Heart left ventricle (tissue), 16 donors: ENCODE results near the gene LRMDA. TPM values are rescaled to one million over a fixed set of nuclear protein-coding genes. Genes with fewer than 3 reads are reported as not detected.

Experiments
- ATAC-seq, 4 donors: fragments of 200-7000 bp; cut with Tn5 transposase; one replicate each; pipeline ENCODE4 v1.9.1; 2020 to 2022; ENCODE audit warnings: moderate library complexity in 4 of 4, mild to moderate bottlenecking in 3 of 4, moderate number of reproducible peaks in 1 of 4
- DNase-seq, 5 donors: peaks; one replicate each; pipeline ENCODE4 v3.0.0-alpha.2; 2020
- H3K27ac ChIP-seq, 12 donors: fragments of 200-600 bp; sonication (generic) in 4 of 12; one replicate each; pipeline versions ENCODE4 v1.5.0 to v1.8.0; 2016 to 2022; ENCODE audit warnings: mild to moderate bottlenecking in 2 of 12
- H3K27me3 ChIP-seq, 9 donors: fragments of 200-600 bp; sonication (generic) in 2 of 9; one replicate each; pipeline versions ENCODE4 v1.5.1 to v1.8.0; 2016 to 2022; ENCODE audit warnings: mild to moderate bottlenecking in 3 of 9
- H3K36me3 ChIP-seq, 9 donors: fragments of 200-600 bp; sonication (generic) in 2 of 9; one replicate each; pipeline versions ENCODE4 v1.5.0 to v1.8.0; 2018 to 2022; ENCODE audit warnings: mild to moderate bottlenecking in 2 of 9
- H3K4me1 ChIP-seq, 12 donors: fragments of 200-600 bp; sonication (generic) in 4 of 12; one replicate each; pipeline versions ENCODE4 v1.5.0 to v1.8.0; 2016 to 2022; ENCODE audit warnings: mild to moderate bottlenecking in 3 of 12
- H3K4me3 ChIP-seq, 12 donors: fragments of 200-600 bp; sonication (generic) in 4 of 12; one replicate each; pipeline versions ENCODE4 v1.5.0 to v1.8.0; 2017 to 2022; ENCODE audit warnings: mild to moderate bottlenecking in 9 of 12, moderate library complexity in 4 of 12
- H3K9me3 ChIP-seq, 12 donors: fragments of 200-600 bp; sonication (generic) in 4 of 12; one replicate each; pipeline versions ENCODE4 v1.5.0 to v1.8.0; 2016 to 2022; ENCODE audit warnings: mild to moderate bottlenecking in 1 of 12
- CTCF ChIP-seq, 12 donors: fragments of 200-600 bp; sonication (generic) in 4 of 12; IDR thresholded peaks; one replicate each; pipeline versions ENCODE4 v1.5.0 to v1.8.0; 2018 to 2022; ENCODE audit warnings: antibody characterized with exemption in 12 of 12, mild to moderate bottlenecking in 5 of 12
- POLR2A ChIP-seq, 2 donors: fragments of 450-650 bp; IDR thresholded peaks; one replicate each; pipeline ENCODE4 v1.6.1; 2017; ENCODE audit warnings: antibody characterized with exemption in 2 of 2, mild to moderate bottlenecking in 2 of 2, moderate library complexity in 2 of 2
- WGBS, 4 donors: extraction: QIAGEN DNeasy Blood & Tissue Kit in 2 of 4; methylation state at CpG; one replicate each; pipeline versions ENCODE4 v1.1.5 to v1.1.7; 2013 to 2018; 5-methylcytosine and 5-hydroxymethylcytosine counted together
- intact Hi-C, 10 donors: fragments of 100-400 bp; cut with DNase I; formaldehyde crosslinking; loops; one replicate each; pipeline versions ENCODE4 v1.11.1 to v1.14.2; 2022
- polyA plus RNA-seq, 2 donors: library from polyadenylated mRNA; stranded (reverse); fragments of 200-250 nt; gene quantifications; one replicate each; pipeline ENCODE4 v1.2.3, GENCODE V29; 2013
- total RNA-seq, 9 donors: library from RNA; depleted of rRNA in 2 of 9; stranded (reverse); fragments of >200 nt in 2 of 9; fragmentation: NEBNext Ultra II Directional in 3 of 9; extraction: Animal tissue kit (Norgen Biotek cat#: 25700) in 3 of 9; gene quantifications; one replicate each; pipeline versions ENCODE4 v1.1.0 to v1.2.4, GENCODE V29; 2016 to 2023
- donor health status: ischemic (EF 13 %, LVEDD 7.1; RV severe dilation, severe dysfunction).
- donor health status: healthy with polysubstance abuse.
- donor health status: DM: no; HTN: yes; CAD: no.
- donor health status: DM: no; HTN: no; CAD: no.
- donor health status: ischemic (EF 25% LVEDD 6.9; RV normal size, moderate dysfunction).
- donor health status: ischemic (EF 25% LVEDD 5.7; RV mildly dilated, moderate dysfunction).
- donor health status: healthy.
- donor health status: DM: yes; HTN: yes; CAD: no.
- donor health status: ischemic (EF 35%, LVEDD 5.7; RV mildly dilated, moderate dysfunction).
- donor health status: nonischemic (EF 11% LVEDD 7.7; RV severe dilation, severe dysfunction).
- donor health status: DM: yes; HTN: yes; CAD: no.
- donor health status: PGD.
- donor health status: ischemic (EF 29% LVEDD 5.4; RV normal size, mild dysfunction).
- donor health status: nonischemic (EF 23%, LVEDD 6.1; RV moderate dilation, normal function).

LRMDA gene
- total and polyA plus RNA-seq, 11 donors = 2.4 to 34.4 (median 14.9) TPM

DNA sequence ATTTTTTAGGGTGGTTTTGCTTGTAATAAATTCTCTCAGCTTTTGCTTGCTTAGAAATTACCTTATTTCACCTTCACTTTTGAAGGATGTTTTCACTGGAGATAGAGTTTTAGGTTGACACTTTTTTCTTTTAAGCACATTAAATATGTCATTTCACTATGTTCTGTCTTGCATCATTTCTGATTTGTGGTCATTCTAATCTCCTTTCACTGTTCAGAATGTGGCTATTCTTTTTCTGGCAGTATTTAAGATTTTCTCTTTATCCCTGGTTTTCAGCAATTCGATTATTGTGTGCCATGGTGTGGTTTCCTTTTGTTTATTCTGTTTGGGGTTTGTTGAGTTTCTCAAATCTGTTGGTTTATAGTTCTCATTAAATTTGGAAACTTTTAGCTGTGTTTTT, 1140.6 kb downstream of the LRMDA start:
- H3K27me3 ChIP-seq = no peaks in the 10 kb centered on the region
- ATAC-seq (no peak), DNase-seq (no peak)
- no peaks in the 10 kb centered on the region for H3K36me3 ChIP-seq
- peaks cover 0 to 24% (median 3%) of the 10 kb centered on the region in 12 donors for H3K9me3 ChIP-seq
- H3K4me1 ChIP-seq = peaks cover 0 to 5% (median 0%) of the 10 kb centered on the region in 12 donors
- no peak for TF ChIP-seq POLR2A (IDR thresholded peaks at IDR 0.05)
- H3K4me3 ChIP-seq = no peak overlapping the region
- H3K27ac ChIP-seq = no peak overlapping the region
- intact Hi-C loops = no loop called here
- 92 to 98% (median 94%) methylated on average over 1 of the region's 1 CpG for WGBS, 4 donors

DNA sequence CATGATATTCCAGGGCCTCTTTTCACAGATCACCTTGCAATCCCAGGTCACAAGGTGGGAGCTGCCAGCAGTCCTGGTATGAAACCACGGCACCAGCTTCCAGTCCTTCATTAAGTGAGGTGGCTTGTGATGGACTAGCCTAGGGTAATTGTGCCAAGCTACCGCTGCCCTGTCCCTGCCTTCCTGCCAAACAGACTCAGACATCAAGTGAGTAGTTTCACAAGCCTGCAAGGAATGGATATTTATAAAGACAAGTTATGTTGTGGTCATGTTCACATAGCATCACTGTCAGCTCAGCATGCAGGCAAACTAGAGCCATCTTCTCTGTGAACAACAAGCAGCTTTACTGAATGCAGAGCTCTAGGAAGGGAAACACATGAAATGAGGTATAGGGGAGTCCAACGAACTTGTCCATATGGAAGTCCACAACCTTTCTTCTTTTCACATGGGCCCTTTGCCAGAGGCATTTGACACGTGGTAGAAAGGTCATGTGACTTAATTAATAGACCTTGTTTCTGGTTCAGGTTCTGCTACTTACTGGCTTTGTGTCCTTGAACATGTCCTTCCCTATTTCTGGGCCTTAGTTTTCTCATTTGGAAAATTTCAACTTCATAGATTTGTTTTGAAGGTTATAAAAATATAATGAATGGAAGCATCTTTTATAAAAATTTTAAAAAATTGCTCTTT, 1145.0 kb downstream of the LRMDA start:
- Histone ChIP-seq H3K27ac (peak overlapping the region in 7 of 12 donors; percentile 14 to 73 (median 37)), H3K9me3 (peaks cover 0 to 24% (median 3%) of the 10 kb centered on the region in 12 donors), H3K27me3 (no peaks in the 10 kb centered on the region), H3K36me3 (no peaks in the 10 kb centered on the region), H3K4me1 (peaks cover 0 to 5% (median 0%) of the 10 kb centered on the region in 12 donors), H3K4me3 (no peak overlapping the region)
- ATAC-seq = peak in 3 of 4 donors; percentile 84 to 96 (median 96)
- WGBS, 4 donors = 41 to 48% (median 45%) methylated on average over 4 of the region's 4 CpGs
- intact Hi-C loops = loop anchor here in 1 of 10 donors (1.0 kb wide), 1 partner anchor 199 kb away; no protein-coding TSS in a partner anchor
- TF ChIP-seq POLR2A (IDR thresholded peaks at IDR 0.05) = no peak
- no peak for TF ChIP-seq CTCF (IDR thresholded peaks at IDR 0.05)
- peak in 2 of 5 donors; percentile 50 to 65 for DNase-seq

DNA sequence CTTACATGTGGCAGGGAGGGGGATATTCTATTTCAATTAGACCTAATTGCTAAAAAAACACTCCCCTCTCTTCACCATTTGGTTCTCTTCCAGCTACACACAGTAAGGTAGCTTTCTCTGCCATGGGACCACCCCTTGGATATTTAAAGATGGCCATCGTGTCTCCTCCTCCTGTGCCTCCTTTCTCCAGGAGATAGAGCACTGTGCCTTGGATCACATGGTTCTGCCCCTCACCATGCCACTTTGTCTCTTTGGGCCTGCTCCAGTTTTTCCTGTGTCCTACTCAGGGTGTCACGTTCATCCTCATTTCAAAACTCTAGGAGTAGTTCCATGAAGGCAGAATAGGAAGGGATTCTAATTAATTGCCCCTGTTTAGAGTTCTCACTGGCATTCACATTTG, 1146.0 kb downstream of the LRMDA start:
- intact Hi-C loops = no loop called here
- Histone ChIP-seq H3K4me1 (peaks cover 0 to 5% (median 0%) of the 10 kb centered on the region in 12 donors), H3K4me3 (no peak overlapping the region), H3K27ac (no peak overlapping the region), H3K27me3 (no peaks in the 10 kb centered on the region), H3K36me3 (no peaks in the 10 kb centered on the region), H3K9me3 (peaks cover 0 to 24% (median 3%) of the 10 kb centered on the region in 12 donors)
- DNase-seq (no peak), ATAC-seq (no peak)
- TF ChIP-seq CTCF (IDR thresholded peaks at IDR 0.05) (no peak), POLR2A (IDR thresholded peaks at IDR 0.05) (no peak)
- 89 to 93% (median 93%) methylated on average over 2 of the region's 2 CpGs for WGBS, 4 donors

DNA sequence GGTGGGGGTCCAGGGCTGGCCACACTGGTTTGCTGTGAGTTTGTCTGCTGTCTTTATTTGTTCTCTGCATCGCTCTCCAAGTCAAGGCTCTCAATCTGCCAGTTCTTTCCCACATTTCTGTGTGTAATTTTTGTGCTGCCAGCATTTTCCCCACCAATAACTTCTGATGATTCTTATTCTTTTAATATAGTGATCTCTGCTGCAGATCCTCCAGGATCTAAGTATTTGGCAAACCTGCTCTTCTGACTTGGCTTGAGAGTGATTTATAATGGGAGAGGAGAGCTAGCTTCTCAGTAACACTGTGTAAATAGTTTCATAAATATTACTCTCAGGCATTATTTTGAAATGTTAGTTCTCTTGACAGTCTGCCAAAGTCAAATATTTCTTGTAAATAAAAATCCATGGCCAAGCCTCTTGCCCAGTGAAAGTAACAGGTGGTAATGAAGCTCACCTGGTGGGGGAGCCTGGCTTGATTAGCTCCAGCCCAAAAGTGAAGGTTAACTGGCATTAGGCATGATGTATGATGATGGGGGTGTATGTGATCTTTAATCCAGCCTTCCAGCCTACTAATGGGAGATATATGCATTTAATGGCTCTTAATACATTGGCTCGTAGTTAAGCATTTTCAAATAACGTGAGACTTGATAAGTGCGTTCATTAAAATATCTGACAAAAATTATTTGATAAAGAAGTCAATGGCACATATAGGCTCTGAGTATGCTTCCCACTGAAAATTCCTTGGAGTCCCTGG, 1150.3 kb downstream of the LRMDA start:
- no peak overlapping the region for H3K4me3 ChIP-seq
- no peak for ATAC-seq
- H3K27me3 ChIP-seq = no peaks in the 10 kb centered on the region
- no peak for DNase-seq
- peaks cover 0 to 4% (median 0%) of the 10 kb centered on the region in 12 donors for H3K9me3 ChIP-seq
- 84 to 98% (median 95%) methylated on average over 4 of the region's 4 CpGs for WGBS, 4 donors
- peaks cover 0 to 4% (median 0%) of the 10 kb centered on the region in 12 donors for H3K4me1 ChIP-seq
- intact Hi-C loops = no loop called here
- H3K36me3 ChIP-seq = no peaks in the 10 kb centered on the region
- TF ChIP-seq CTCF (IDR thresholded peaks at IDR 0.05) = no peak
- no peak for TF ChIP-seq POLR2A (IDR thresholded peaks at IDR 0.05)
- no peak overlapping the region for H3K27ac ChIP-seq
